Hepatocyte (in vitro differentiated cells): Measurements from ENCODE around the gene CNNM4. TPM values are rescaled to one million over a fixed set of nuclear protein-coding genes. Genes with fewer than 3 reads are reported as not detected.

ENCODE experiments used
- DNase-seq: peaks from one replicate; pipeline ENCODE4 v3.0.0-alpha.2; 2016; ENCODE audit warnings: low spot score
- H2AFZ ChIP-seq: fragments of 200-600 bp; sonication (generic); 2 replicates; pipeline ENCODE4 v1.6.0; 2016; ENCODE audit warnings: antibody characterized with exemption, mild to moderate bottlenecking
- H3K27ac ChIP-seq: fragments of 200-600 bp; sonication (generic); 2 replicates; pipeline ENCODE4 v1.5.1; 2016; ENCODE audit warnings: mild to moderate bottlenecking
- H3K27me3 ChIP-seq: fragments of 200-600 bp; sonication (generic); 2 replicates; pipeline ENCODE4 v1.6.1; 2016
- H3K36me3 ChIP-seq: fragments of 200-600 bp; sonication (generic); replicated peaks from 2 replicates; pipeline ENCODE4 v1.5.1; 2016; ENCODE audit warnings: low read depth; ENCODE audit not compliant: insufficient read depth
- H3K4me1 ChIP-seq: fragments of 200-600 bp; sonication (generic); 2 replicates; pipeline ENCODE4 v1.5.1; 2016; ENCODE audit warnings: mild to moderate bottlenecking, moderate library complexity; ENCODE audit not compliant: insufficient read depth
- H3K4me2 ChIP-seq: fragments of 200-600 bp; sonication (generic); 2 replicates; pipeline ENCODE4 v1.6.0; 2016
- H3K4me3 ChIP-seq: fragments of 200-600 bp; sonication (generic); 2 replicates; pipeline ENCODE4 v1.5.1; 2016; ENCODE audit warnings: mild to moderate bottlenecking
- H3K79me2 ChIP-seq: fragments of 200-600 bp; sonication (generic); 2 replicates; pipeline ENCODE4 v1.6.0; 2017; ENCODE audit warnings: mild to moderate bottlenecking
- H3K9me2 ChIP-seq: fragments of 200-600 bp; sonication (generic); replicated peaks from 2 replicates; pipeline ENCODE4 v1.6.0; 2017; ENCODE audit warnings: mild to moderate bottlenecking; ENCODE audit not compliant: insufficient read depth
- H3K9me3 ChIP-seq: fragments of 200-600 bp; sonication (generic); 2 replicates; pipeline ENCODE4 v1.5.1; 2016; ENCODE audit warnings: low read depth, mild to moderate bottlenecking
- H4K20me1 ChIP-seq: fragments of 200-600 bp; sonication (generic); 2 replicates; pipeline ENCODE4 v1.6.0; 2016; ENCODE audit warnings: mild to moderate bottlenecking; ENCODE audit not compliant: insufficient read depth, poor library complexity, severe bottlenecking
- CTCF ChIP-seq: fragments of 200-600 bp; sonication (generic); IDR thresholded peaks from 2 replicates; pipeline ENCODE4 v1.5.1; 2016; ENCODE audit warnings: antibody characterized with exemption, mild to moderate bottlenecking; ENCODE audit not compliant: poor library complexity
- EZH2 ChIP-seq: fragments of 200-600 bp; sonication (generic); IDR thresholded peaks from 2 replicates; pipeline ENCODE4 v1.6.1; 2016; ENCODE audit warnings: antibody characterized with exemption, mild to moderate bottlenecking, borderline replicate concordance
- EZH2phosphoT487 ChIP-seq: fragments of 200-600 bp; sonication (generic); IDR thresholded peaks from one replicate; pipeline ENCODE4 v1.6.1; 2018; ENCODE audit warnings: antibody characterized with exemption, mild to moderate bottlenecking, low read depth, moderate library complexity; ENCODE audit not compliant: unreplicated experiment, severe bottlenecking
- WGBS: methylation state at CpG from one replicate; pipeline ENCODE4 v1.1.6; 2016; ENCODE audit warnings: low lambda C conversion rate; ENCODE audit errors: missing lambda C conversion rate; 5-methylcytosine and 5-hydroxymethylcytosine counted together
- polyA plus RNA-seq: library from polyadenylated mRNA; unstranded; fragments of >200 nt; fragmentation: Nextera tagmentation; extraction: Ambion mirVana; gene quantifications from 2 replicates; pipeline ENCODE4 v1.2.1, GENCODE V29; 2016
- total RNA-seq: library from RNA; depleted of rRNA; stranded (reverse); fragments of >200 nt; gene quantifications from 2 replicates; pipeline ENCODE4 v1.2.3, GENCODE V29; 2014

Gene CNNM4
- total and polyA plus RNA-seq, 2 experiments from 2014 or later, result 8.8 to 10.8 TPM

- DNase-seq, result no peak
- no peak for TF ChIP-seq EZH2
- TF ChIP-seq EZH2phosphoT487, result no peak
- TF ChIP-seq CTCF, result no peak
- H3K27ac ChIP-seq, result no peak overlapping the region
These were observed 51.2 kb downstream of the CNNM4 start for GRCh38 chr2:96811917-96812316.

GRCh38 chr2:96813656-96814055 is 53.0 kb downstream of the CNNM4 start:
- 81% methylated on average over 4 of the region's 4 CpGs for WGBS
- peaks cover 17% of the 10 kb centered on the region for H3K79me2 ChIP-seq
- H3K27ac ChIP-seq, result peak overlapping the region; percentile 78
- no peak for TF ChIP-seq EZH2
- TF ChIP-seq CTCF, result no peak
- TF ChIP-seq EZH2phosphoT487, result no peak
- H3K4me1 ChIP-seq, result peaks cover 23% of the 10 kb centered on the region
- no peak overlapping the region for H3K4me3 ChIP-seq
- no peaks in the 10 kb centered on the region for H3K9me2 ChIP-seq
- no peaks in the 10 kb centered on the region for H3K9me3 ChIP-seq
- no peak for DNase-seq
- H3K27me3 ChIP-seq, result no peaks in the 10 kb centered on the region
- no peak overlapping the region for H2AFZ ChIP-seq
- H3K4me2 ChIP-seq, result no peak overlapping the region
- H3K36me3 ChIP-seq, result peaks cover 3% of the 10 kb centered on the region
- peaks cover 17% of the 10 kb centered on the region for H4K20me1 ChIP-seq

More at GRCh38 chr2:96811917-96812316, 51.2 kb downstream of the CNNM4 start:
- H3K9me2 ChIP-seq, result no peaks in the 10 kb centered on the region
- no peak overlapping the region for H3K4me3 ChIP-seq
- H3K27me3 ChIP-seq, result no peaks in the 10 kb centered on the region
- H3K36me3 ChIP-seq, result no peaks in the 10 kb centered on the region
- H3K4me1 ChIP-seq, result peaks cover 7% of the 10 kb centered on the region
- no peaks in the 10 kb centered on the region for H3K79me2 ChIP-seq
- H3K9me3 ChIP-seq, result no peaks in the 10 kb centered on the region
- 52% methylated on average over 3 of the region's 3 CpGs for WGBS
- no peak overlapping the region for H2AFZ ChIP-seq
- no peaks in the 10 kb centered on the region for H4K20me1 ChIP-seq
- H3K4me2 ChIP-seq, result no peak overlapping the region

GRCh38 chr2:96815326-96816126 is 54.8 kb downstream of the CNNM4 start:
- Histone ChIP-seq H4K20me1 (peaks cover 33% of the 10 kb centered on the region), H3K79me2 (peaks cover 32% of the 10 kb centered on the region), H3K9me3 (no peaks in the 10 kb centered on the region), H3K27ac (peak overlapping the region; percentile 72), H3K4me3 (peak overlapping the region; percentile 61), H2AFZ (peak overlapping the region; percentile 44), H3K27me3 (no peaks in the 10 kb centered on the region), H3K4me1 (peaks cover 39% of the 10 kb centered on the region), H3K36me3 (peaks cover 3% of the 10 kb centered on the region), H3K4me2 (peak overlapping the region; percentile 92), H3K9me2 (no peaks in the 10 kb centered on the region)
- WGBS, result 1% methylated on average over 53 of the region's 60 CpGs
- peak; percentile 60 for DNase-seq
- TF ChIP-seq CTCF (no peak), EZH2 (no peak), EZH2phosphoT487 (no peak)
